Astrocyte (in vitro differentiated cells and primary cell): ENCODE results near the gene ZNF804B.

Source experiments
- EZH2 ChIP-seq: IDR thresholded peaks from 2 replicates; pipeline ENCODE4 v1.6.1; 2012; ENCODE audit warnings: mild to moderate bottlenecking, low read length, inconsistent platforms; ENCODE audit not compliant: insufficient read depth
- TF ChIP-seq, protein P1 (sequence below): IDR thresholded peaks from 2 replicates; pipeline ENCODE4 v1.5.1; 2011; ENCODE audit warnings: low read depth, mild to moderate bottlenecking, inconsistent platforms, low read length, moderate library complexity; ENCODE audit not compliant: insufficient read depth

DNA sequence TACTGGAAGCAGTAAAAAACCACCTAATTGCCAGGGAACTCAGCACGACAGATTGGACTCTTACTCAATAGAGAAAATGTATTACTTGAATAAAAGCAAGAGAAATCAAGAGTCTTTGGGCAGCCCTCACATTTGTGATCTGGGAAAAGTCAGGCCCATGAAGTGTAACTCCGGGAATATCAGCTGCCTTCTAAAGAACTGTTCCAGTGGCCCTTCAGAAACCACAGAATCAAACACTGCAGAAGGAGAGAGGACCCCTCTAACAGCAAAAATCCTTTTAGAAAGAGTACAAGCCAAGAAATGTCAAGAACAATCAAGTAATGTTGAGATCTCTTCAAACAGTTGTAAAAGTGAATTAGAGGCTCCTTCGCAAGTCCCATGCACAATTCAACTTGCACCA, 576.0 kb downstream of the ZNF804B start:
- TF ChIP-seq EZH2, result no peak
- TF ChIP-seq, protein P1, sequence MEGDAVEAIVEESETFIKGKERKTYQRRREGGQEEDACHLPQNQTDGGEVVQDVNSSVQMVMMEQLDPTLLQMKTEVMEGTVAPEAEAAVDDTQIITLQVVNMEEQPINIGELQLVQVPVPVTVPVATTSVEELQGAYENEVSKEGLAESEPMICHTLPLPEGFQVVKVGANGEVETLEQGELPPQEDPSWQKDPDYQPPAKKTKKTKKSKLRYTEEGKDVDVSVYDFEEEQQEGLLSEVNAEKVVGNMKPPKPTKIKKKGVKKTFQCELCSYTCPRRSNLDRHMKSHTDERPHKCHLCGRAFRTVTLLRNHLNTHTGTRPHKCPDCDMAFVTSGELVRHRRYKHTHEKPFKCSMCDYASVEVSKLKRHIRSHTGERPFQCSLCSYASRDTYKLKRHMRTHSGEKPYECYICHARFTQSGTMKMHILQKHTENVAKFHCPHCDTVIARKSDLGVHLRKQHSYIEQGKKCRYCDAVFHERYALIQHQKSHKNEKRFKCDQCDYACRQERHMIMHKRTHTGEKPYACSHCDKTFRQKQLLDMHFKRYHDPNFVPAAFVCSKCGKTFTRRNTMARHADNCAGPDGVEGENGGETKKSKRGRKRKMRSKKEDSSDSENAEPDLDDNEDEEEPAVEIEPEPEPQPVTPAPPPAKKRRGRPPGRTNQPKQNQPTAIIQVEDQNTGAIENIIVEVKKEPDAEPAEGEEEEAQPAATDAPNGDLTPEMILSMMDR, result no peak
